Activated naive CD4-positive, alpha-beta T cell treated with anti-CD3 and anti-CD28 coated beads for 36 hours (primary cell): ENCODE results near the gene C9orf43. TPM values are rescaled to one million over a fixed set of nuclear protein-coding genes. Genes with fewer than 3 reads are reported as not detected.
"Not testable (repeated sequence)": the region's sequence is repeated elsewhere in the genome, so short reads cannot be mapped to it uniquely, and the experiment has no call there.

ENCODE experiments used
- CTCF ChIA-PET: fragments of 350-600 bp; sonication (Branson Sonifier 250); formaldehyde crosslinking; loops from one replicate; lab custom pipeline; 2021; ENCODE audit warnings: antibody characterized with exemption; lab: Charles Lee
- DNase-seq: peaks from one replicate; pipeline ENCODE4 v3.0.0-alpha.2; 2020
- H3K27ac Mint-ChIP-seq: one replicate; pipeline ENCODE4 v1.8.0; 2021; ENCODE audit warnings: mild to moderate bottlenecking, mixed read lengths
- H3K27me3 Mint-ChIP-seq: one replicate; pipeline ENCODE4 v1.8.0; 2021; ENCODE audit warnings: low read depth, mixed read lengths
- H3K36me3 Mint-ChIP-seq: one replicate; pipeline ENCODE4 v1.8.0; 2021; ENCODE audit warnings: low read depth, mixed read lengths
- H3K4me1 Mint-ChIP-seq: one replicate; pipeline ENCODE4 v1.8.0; 2021; ENCODE audit warnings: low read depth, mixed read lengths
- H3K4me3 Mint-ChIP-seq: one replicate; pipeline ENCODE4 v1.8.0; 2021; ENCODE audit warnings: mild to moderate bottlenecking, moderate library complexity, mixed read lengths
- H3K9me3 Mint-ChIP-seq: one replicate; pipeline ENCODE4 v1.8.0; 2021; ENCODE audit warnings: mixed read lengths
- intact Hi-C: fragments of 100-400 bp; cut with micrococcal nuclease; formaldehyde crosslinking; loops from one replicate; pipeline ENCODE4 v1.15.1; 2023
- total RNA-seq, 2 experiments: library from RNA; stranded (reverse); gene quantifications; one replicate each; pipeline ENCODE4 v1.2.3, GENCODE V29; 2021

The C9orf43 gene
- total RNA-seq, 2 experiments from 2014 or later = 0.83 to 0.84 TPM

GRCh38 chr9:113431191-113431590 lies 20.6 kb downstream of the C9orf43 start:
- Mint-ChIP-seq H3K27ac (no peak overlapping the region), H3K4me1 (no peaks in the 10 kb centered on the region), H3K27me3 (peaks cover 4% of the 10 kb centered on the region), H3K4me3 (no peak overlapping the region), H3K9me3 (no peaks in the 10 kb centered on the region), H3K36me3 (no peaks in the 10 kb centered on the region)
- DNase-seq = no peak
- CTCF ChIA-PET = interaction anchor here (0.6 to 1.3 kb wide), 3 partner anchors 29 to 318 kb away, joined by 3 to 4 read pairs (median 3); no protein-coding TSS in a partner anchor
- intact Hi-C loops = no loop called here

GRCh38 chr9:113436728-113437515 lies 26.4 kb downstream of the C9orf43 start:
- CTCF ChIA-PET = interaction anchor here (0.7 to 1.2 kb wide), 3 partner anchors 165 to 221 kb away, joined by 3 to 4 read pairs (median 4); no protein-coding TSS in a partner anchor
- H3K27me3 Mint-ChIP-seq = no peaks in the 10 kb centered on the region
- H3K4me3 Mint-ChIP-seq = no peak overlapping the region
- H3K4me1 Mint-ChIP-seq = no peaks in the 10 kb centered on the region
- no peaks in the 10 kb centered on the region for H3K9me3 Mint-ChIP-seq
- DNase-seq = no peak
- no peak overlapping the region for H3K27ac Mint-ChIP-seq
- no peaks in the 10 kb centered on the region for H3K36me3 Mint-ChIP-seq
- intact Hi-C loops = no loop called here

- DNase-seq, intact Hi-C loops, H3K4me3 Mint-ChIP-seq, H3K27me3 Mint-ChIP-seq, H3K4me1 Mint-ChIP-seq, H3K9me3 Mint-ChIP-seq, H3K27ac Mint-ChIP-seq, H3K36me3 Mint-ChIP-seq, CTCF ChIA-PET: not testable (repeated sequence)
These were observed 27.2 kb downstream of the C9orf43 start for GRCh38 chr9:113437716-113438115.

GRCh38 chr9:113444736-113445135 lies 34.2 kb downstream of the C9orf43 start:
- H3K36me3 Mint-ChIP-seq = no peaks in the 10 kb centered on the region
- no peaks in the 10 kb centered on the region for H3K4me1 Mint-ChIP-seq
- H3K27ac Mint-ChIP-seq = no peak overlapping the region
- H3K4me3 Mint-ChIP-seq = no peak overlapping the region
- CTCF ChIA-PET = interaction anchor here (0.6 to 7.0 kb wide), 8 partner anchors 19 to 216 kb away, joined by 3 to 175 read pairs (median 8); partner anchors contain the start of genes CDC26 and PRPF4
- intact Hi-C loops = no loop called here
- DNase-seq = no peak
- no peaks in the 10 kb centered on the region for H3K9me3 Mint-ChIP-seq
- H3K27me3 Mint-ChIP-seq = no peaks in the 10 kb centered on the region

GRCh38 chr9:113446323-113446740 lies 35.8 kb downstream of the C9orf43 start:
- CTCF ChIA-PET = interaction anchor here (0.6 to 7.0 kb wide), 25 partner anchors 9 to 754 kb away, joined by 3 to 175 read pairs (median 5); partner anchors contain the start of genes CDC26 and PRPF4
- Mint-ChIP-seq H3K36me3 (no peaks in the 10 kb centered on the region), H3K9me3 (no peaks in the 10 kb centered on the region), H3K27me3 (no peaks in the 10 kb centered on the region), H3K4me3 (no peak overlapping the region), H3K4me1 (no peaks in the 10 kb centered on the region), H3K27ac (no peak overlapping the region)
- intact Hi-C loops = loop anchor here (1.0 to 2.0 kb wide), 7 partner anchors 66 to 212 kb away; no protein-coding TSS in a partner anchor
- peak; percentile 22 for DNase-seq

- Mint-ChIP-seq H3K27ac (no peak overlapping the region), H3K4me3 (no peak overlapping the region), H3K4me1 (no peaks in the 10 kb centered on the region), H3K9me3 (no peaks in the 10 kb centered on the region), H3K27me3 (no peaks in the 10 kb centered on the region), H3K36me3 (no peaks in the 10 kb centered on the region)
- intact Hi-C loops = no loop called here
- DNase-seq = no peak
- CTCF ChIA-PET = interaction anchor here (7.0 kb wide), 1 partner anchor 207 kb away, joined by 175 read pairs; no protein-coding TSS in a partner anchor
These were observed 38.8 kb downstream of the C9orf43 start for GRCh38 chr9:113449376-113449775.

GRCh38 chr9:113452113-113452605 lies 41.6 kb downstream of the C9orf43 start:
- Mint-ChIP-seq H3K9me3 (no peaks in the 10 kb centered on the region), H3K4me1 (peaks cover 4% of the 10 kb centered on the region), H3K4me3 (no peak overlapping the region), H3K36me3 (no peaks in the 10 kb centered on the region), H3K27me3 (no peaks in the 10 kb centered on the region), H3K27ac (no peak overlapping the region)
- intact Hi-C loops = no loop called here
- DNase-seq = no peak
- CTCF ChIA-PET = interaction anchor here (0.7 to 2.1 kb wide), 6 partner anchors 65 to 231 kb away, joined by 3 to 6 read pairs (median 4); no protein-coding TSS in a partner anchor

GRCh38 chr9:113454914-113455761 lies 44.6 kb downstream of the C9orf43 start:
- H3K27me3 Mint-ChIP-seq = no peaks in the 10 kb centered on the region
- H3K4me1 Mint-ChIP-seq = peaks cover 4% of the 10 kb centered on the region
- no peaks in the 10 kb centered on the region for H3K36me3 Mint-ChIP-seq
- no peak overlapping the region for H3K27ac Mint-ChIP-seq
- H3K4me3 Mint-ChIP-seq = no peak overlapping the region
- no peaks in the 10 kb centered on the region for H3K9me3 Mint-ChIP-seq
- intact Hi-C loops = loop anchor here (2.0 kb wide), 2 partner anchors 64 to 128 kb away; no protein-coding TSS in a partner anchor
- DNase-seq = peak; percentile 31
- CTCF ChIA-PET = interaction anchor here (0.7 to 2.5 kb wide), 11 partner anchors 9 to 330 kb away, joined by 3 to 20 read pairs (median 4); partner anchors contain the start of gene ALAD

- no peak for DNase-seq
- CTCF ChIA-PET = interaction anchor here (1.1 kb wide), 1 partner anchor 135 kb away, joined by 3 read pairs; no protein-coding TSS in a partner anchor
- peaks cover 4% of the 10 kb centered on the region for H3K4me1 Mint-ChIP-seq
- H3K27ac Mint-ChIP-seq = no peak overlapping the region
- H3K27me3 Mint-ChIP-seq = no peaks in the 10 kb centered on the region
- no peak overlapping the region for H3K4me3 Mint-ChIP-seq
- intact Hi-C loops = no loop called here
- no peaks in the 10 kb centered on the region for H3K9me3 Mint-ChIP-seq
- H3K36me3 Mint-ChIP-seq = no peaks in the 10 kb centered on the region
These were observed 45.7 kb downstream of the C9orf43 start for GRCh38 chr9:113456235-113456634.

- no peak for DNase-seq
- no peaks in the 10 kb centered on the region for H3K36me3 Mint-ChIP-seq
- H3K4me3 Mint-ChIP-seq = no peak overlapping the region
- peaks cover 2% of the 10 kb centered on the region for H3K4me1 Mint-ChIP-seq
- intact Hi-C loops = no loop called here
- CTCF ChIA-PET = no interaction called here
- no peaks in the 10 kb centered on the region for H3K27me3 Mint-ChIP-seq
- no peak overlapping the region for H3K27ac Mint-ChIP-seq
- H3K9me3 Mint-ChIP-seq = no peaks in the 10 kb centered on the region
These were observed 50.7 kb downstream of the C9orf43 start for GRCh38 chr9:113461285-113461684.

GRCh38 chr9:113461943-113462342 lies 51.4 kb downstream of the C9orf43 start:
- H3K27ac Mint-ChIP-seq = no peak overlapping the region
- no peaks in the 10 kb centered on the region for H3K36me3 Mint-ChIP-seq
- H3K4me3 Mint-ChIP-seq = no peak overlapping the region
- H3K4me1 Mint-ChIP-seq = peaks cover 2% of the 10 kb centered on the region
- no peaks in the 10 kb centered on the region for H3K9me3 Mint-ChIP-seq
- H3K27me3 Mint-ChIP-seq = no peaks in the 10 kb centered on the region
- intact Hi-C loops = no loop called here
- no peak for DNase-seq
- CTCF ChIA-PET = no interaction called here
